GM10248 (cell line): ENCODE measurements around the gene PLOD3.

Source experiments
- CTCF ChIA-PET: fragments of 300-600 bp; sonication (Branson Sonifier 250); formaldehyde crosslinking; extraction: SDS; loops from one replicate; lab custom pipeline; 2021; ENCODE audit warnings: antibody characterized with exemption; lab: Yijun Ruan, JAX
- POLR2A ChIA-PET: fragments of 350-650 bp; sonication (Branson Sonifier 250); formaldehyde crosslinking; extraction: SDS; loops from one replicate; lab custom pipeline; 2020; ENCODE audit warnings: antibody characterized with exemption; lab: Yijun Ruan, JAX
- DNase-seq: peaks from one replicate; pipeline ENCODE4 v3.0.0; 2012; ENCODE audit errors: extremely low spot score
- CTCF ChIP-seq: IDR thresholded peaks from 2 replicates; pipeline ENCODE4 v1.5.1; 2012; ENCODE audit warnings: mild to moderate bottlenecking, low read depth; ENCODE audit errors: extremely low read depth, missing control alignments, control extremely low read depth

PLOD3 gene

GRCh38 chr7:101216001-101216859, 1.2 kb downstream of the PLOD3 start:
- ChIA-PET CTCF (interaction anchor here (1.2 to 5.7 kb wide), 7 partner anchors 9 to 72 kb away, joined by 4 to 68 read pairs (median 9); partner anchors contain the start of gene FIS1), POLR2A (no interaction called here)
- DNase-seq: no peak
- TF ChIP-seq CTCF: no peak

GRCh38 chr7:101212014-101212413, 5.4 kb downstream of the PLOD3 start:
- POLR2A ChIA-PET: no interaction called here
- DNase-seq: no peak
- CTCF ChIA-PET: interaction anchor here (1.3 to 2.1 kb wide), 2 partner anchors 19 to 68 kb away, joined by 3 to 4 read pairs; no protein-coding TSS in a partner anchor
- no peak for TF ChIP-seq CTCF

- no peak for DNase-seq
- ChIA-PET POLR2A (no interaction called here), CTCF (interaction anchor here (1.3 to 2.1 kb wide), 3 partner anchors 19 to 68 kb away, joined by 3 to 5 read pairs (median 4); partner anchors contain the start of gene FIS1)
- TF ChIP-seq CTCF: no peak
Observed at GRCh38 chr7:101211501-101211900, 5.9 kb downstream of the PLOD3 start.

GRCh38 chr7:101210143-101210542, 7.2 kb downstream of the PLOD3 start:
- POLR2A ChIA-PET: no interaction called here

GRCh38 chr7:101208794-101209193, 8.6 kb downstream of the PLOD3 start:
- ChIA-PET CTCF (interaction anchor here (1.1 kb wide), 1 partner anchor 16 kb away, joined by 4 read pairs; no protein-coding TSS in a partner anchor), POLR2A (no interaction called here)
- no peak for TF ChIP-seq CTCF
- DNase-seq: no peak

More at GRCh38 chr7:101210143-101210542, 7.2 kb downstream of the PLOD3 start:
- DNase-seq: no peak
- CTCF ChIA-PET: interaction anchor here (0.8 to 0.9 kb wide), 2 partner anchors 17 to 581 kb away, joined by 3 to 4 read pairs; no protein-coding TSS in a partner anchor
- no peak for TF ChIP-seq CTCF

GRCh38 chr7:101207459-101207858, 9.9 kb downstream of the PLOD3 start:
- POLR2A ChIA-PET: no interaction called here
- TF ChIP-seq CTCF: no peak
- CTCF ChIA-PET: interaction anchor here (1.3 to 2.9 kb wide), 2 partner anchors 10 to 15 kb away, joined by 7 to 9 read pairs; partner anchors contain the start of genes PLOD3 and ZNHIT1
- no peak for DNase-seq
